Measurements from ENCODE around the gene CORO2B. TPM values are rescaled to one million over a fixed set of nuclear protein-coding genes. Genes with fewer than 3 reads are reported as not detected.
A peak's percentile ranks its signal among the peaks of the same experiment; 100 is the strongest.

CORO2B gene
- total RNA-seq, 2 donors from 2014 or later = 0.07 TPM; not detected in 1

GRCh38 chr15:68584756-68585573, 6.2 kb downstream of the CORO2B start:
- no peak overlapping the region for H3K27ac Mint-ChIP-seq
- DNase-seq (no peak), ATAC-seq (replicated peaks in 1 of 2) (no peak)
- H3K9me3 Mint-ChIP-seq = no peaks in the 10 kb centered on the region
- peaks cover 16% of the 10 kb centered on the region for H3K4me1 Mint-ChIP-seq (ENCODE audit: low read depth)
- no peaks in the 10 kb centered on the region for H3K36me3 Mint-ChIP-seq (ENCODE audit: insufficient read depth in 2 of 2)
- H3K27me3 Mint-ChIP-seq (ENCODE audit: low read depth) = peaks cover 17% of the 10 kb centered on the region
- H3K4me3 Mint-ChIP-seq = no peak overlapping the region

GRCh38 chr15:68585574-68586273, 6.9 kb downstream of the CORO2B start:
- H3K27ac Mint-ChIP-seq = no peak overlapping the region
- peaks cover 9% of the 10 kb centered on the region for H3K27me3 Mint-ChIP-seq (ENCODE audit: low read depth)
- H3K36me3 Mint-ChIP-seq (ENCODE audit: insufficient read depth in 2 of 2) = no peaks in the 10 kb centered on the region
- H3K4me3 Mint-ChIP-seq = no peak overlapping the region
- no peak for ATAC-seq (replicated peaks in 1 of 2)
- DNase-seq = no peak
- peaks cover 16% of the 10 kb centered on the region for H3K4me1 Mint-ChIP-seq (ENCODE audit: low read depth)
- no peaks in the 10 kb centered on the region for H3K9me3 Mint-ChIP-seq

- Mint-ChIP-seq H3K4me1 (ENCODE audit: low read depth) (peaks cover 16% of the 10 kb centered on the region), H3K9me3 (no peaks in the 10 kb centered on the region), H3K36me3 (ENCODE audit: insufficient read depth in 2 of 2) (no peaks in the 10 kb centered on the region), H3K27ac (no peak overlapping the region), H3K4me3 (no peak overlapping the region), H3K27me3 (ENCODE audit: low read depth) (peaks cover 11% of the 10 kb centered on the region)
- ATAC-seq (replicated peaks in 1 of 2) (peak; percentile 22 to 67), DNase-seq (no peak)
Measured at GRCh38 chr15:68586274-68586961, 7.6 kb downstream of the CORO2B start.

DNA sequence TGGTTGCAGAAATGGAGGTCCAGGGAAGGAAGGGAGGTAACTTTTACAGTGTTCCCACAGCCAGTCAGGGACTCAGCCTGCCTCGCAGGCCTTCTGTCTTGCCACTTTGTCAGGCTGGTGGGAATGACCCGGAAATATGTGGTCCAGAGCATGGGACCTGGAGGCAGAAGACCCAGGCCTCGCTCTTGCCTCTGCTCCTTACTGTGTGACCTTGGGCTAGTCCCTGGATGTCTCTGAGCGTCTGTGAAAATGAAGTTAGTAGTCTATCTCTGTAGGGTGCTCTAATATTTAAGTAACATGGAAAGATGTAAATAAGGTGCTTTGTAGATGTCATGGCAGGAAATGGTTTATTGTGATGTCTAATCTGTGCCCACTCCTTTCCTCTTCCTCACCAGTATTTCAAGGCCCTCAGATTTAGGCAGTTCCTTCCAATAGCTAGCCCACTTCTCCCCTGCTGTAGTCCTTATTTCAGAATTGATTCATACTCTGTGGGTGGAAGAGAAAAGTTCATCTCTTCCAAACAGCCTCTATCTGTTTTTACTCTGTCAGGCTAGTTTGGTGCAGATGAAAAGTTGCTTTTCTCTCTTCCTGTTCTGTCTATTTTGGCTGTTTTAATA, 9.1 kb downstream of the CORO2B start:
- DNase-seq = no peak
- Mint-ChIP-seq H3K27me3 (ENCODE audit: low read depth) (peaks cover 13% of the 10 kb centered on the region), H3K27ac (no peak overlapping the region), H3K9me3 (no peaks in the 10 kb centered on the region), H3K4me1 (ENCODE audit: low read depth) (peaks cover 16% of the 10 kb centered on the region), H3K36me3 (ENCODE audit: insufficient read depth in 2 of 2) (no peaks in the 10 kb centered on the region), H3K4me3 (peak overlapping the region in 1 of 2 donors; percentile 29)
- ATAC-seq (replicated peaks in 1 of 2) = peak; percentile 50 to 59

- no peak for DNase-seq
- Mint-ChIP-seq H3K27ac (no peak overlapping the region), H3K9me3 (no peaks in the 10 kb centered on the region), H3K27me3 (ENCODE audit: low read depth) (peaks cover 23% of the 10 kb centered on the region), H3K4me3 (no peak overlapping the region), H3K4me1 (ENCODE audit: low read depth) (peaks cover 16% of the 10 kb centered on the region), H3K36me3 (ENCODE audit: insufficient read depth in 2 of 2) (no peaks in the 10 kb centered on the region)
- ATAC-seq (replicated peaks in 1 of 2) = no peak
Measured at GRCh38 chr15:68589053-68589452, 10.3 kb downstream of the CORO2B start.

- Mint-ChIP-seq H3K27ac (no peak overlapping the region), H3K27me3 (ENCODE audit: low read depth) (peaks cover 23% of the 10 kb centered on the region), H3K9me3 (no peaks in the 10 kb centered on the region), H3K4me3 (no peak overlapping the region), H3K36me3 (ENCODE audit: insufficient read depth in 2 of 2) (no peaks in the 10 kb centered on the region), H3K4me1 (ENCODE audit: low read depth) (peaks cover 16% of the 10 kb centered on the region)
- DNase-seq = no peak
- ATAC-seq (replicated peaks in 1 of 2) = no peak
Measured at GRCh38 chr15:68589783-68590710, 11.3 kb downstream of the CORO2B start.

DNA sequence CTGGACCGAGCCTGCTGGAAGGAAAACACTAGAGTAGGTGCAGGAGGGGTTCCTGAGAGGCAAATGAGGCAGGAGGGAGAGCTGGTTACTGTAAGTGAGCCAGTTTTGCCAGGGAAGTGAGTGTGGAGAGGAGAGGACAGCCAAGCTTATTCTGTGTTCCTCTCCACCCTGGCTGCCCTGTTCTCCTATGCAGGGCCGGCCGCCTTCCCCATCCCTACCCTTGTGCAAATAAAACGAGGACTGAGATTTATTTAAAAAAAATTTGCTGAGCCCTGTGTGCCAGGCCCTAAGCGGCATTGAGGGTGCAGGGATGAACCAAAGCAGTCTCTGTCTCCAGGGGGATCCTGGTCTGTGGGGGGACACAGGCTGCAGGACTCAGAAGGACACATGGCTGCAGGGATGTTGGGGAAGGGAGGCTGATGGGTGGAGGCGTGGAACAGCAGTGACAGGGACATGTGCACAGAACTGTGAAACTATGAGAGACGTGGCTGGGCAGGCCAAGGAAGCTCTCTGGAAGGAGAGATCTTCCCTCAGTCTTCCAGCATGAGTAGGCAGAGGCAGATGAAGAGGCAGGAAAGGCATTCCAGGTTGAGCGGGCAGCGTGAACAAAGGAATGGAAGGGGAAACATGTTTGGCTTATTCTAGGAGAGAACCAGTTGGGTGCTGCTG, 12.1 kb downstream of the CORO2B start:
- H3K9me3 Mint-ChIP-seq = no peaks in the 10 kb centered on the region
- ATAC-seq (replicated peaks in 1 of 2) (no peak), DNase-seq (no peak)
- H3K27ac Mint-ChIP-seq = no peak overlapping the region
- no peak overlapping the region for H3K4me3 Mint-ChIP-seq
- H3K4me1 Mint-ChIP-seq (ENCODE audit: low read depth) = peaks cover 16% of the 10 kb centered on the region
- H3K36me3 Mint-ChIP-seq (ENCODE audit: insufficient read depth in 2 of 2) = no peaks in the 10 kb centered on the region
- H3K27me3 Mint-ChIP-seq (ENCODE audit: low read depth) = peaks cover 23% of the 10 kb centered on the region

DNA sequence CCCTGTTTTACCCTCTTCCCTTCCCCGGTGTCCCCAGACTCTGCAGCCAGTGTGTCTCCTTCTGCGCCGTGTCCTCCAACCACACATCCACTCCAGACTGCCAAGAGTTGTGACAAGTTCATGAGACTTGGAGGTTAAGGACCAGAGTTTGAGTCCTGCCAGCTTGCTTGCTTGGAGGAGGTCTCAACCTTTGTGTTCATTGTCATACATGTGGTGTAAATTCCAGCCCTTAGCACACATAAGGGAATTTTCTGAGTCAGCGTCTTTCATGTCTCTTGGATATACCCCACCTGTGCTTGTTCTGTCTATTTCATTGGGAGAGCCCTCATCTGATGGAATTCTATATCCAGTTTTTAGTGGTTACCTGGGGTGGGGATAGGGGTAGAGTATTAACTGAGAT, 13.3 kb downstream of the CORO2B start:
- Mint-ChIP-seq H3K27ac (no peak overlapping the region), H3K4me3 (no peak overlapping the region), H3K27me3 (ENCODE audit: low read depth) (peaks cover 23% of the 10 kb centered on the region), H3K36me3 (ENCODE audit: insufficient read depth in 2 of 2) (no peaks in the 10 kb centered on the region), H3K4me1 (ENCODE audit: low read depth) (peaks cover 10% of the 10 kb centered on the region), H3K9me3 (no peaks in the 10 kb centered on the region)
- DNase-seq (no peak), ATAC-seq (replicated peaks in 1 of 2) (no peak)

DNA sequence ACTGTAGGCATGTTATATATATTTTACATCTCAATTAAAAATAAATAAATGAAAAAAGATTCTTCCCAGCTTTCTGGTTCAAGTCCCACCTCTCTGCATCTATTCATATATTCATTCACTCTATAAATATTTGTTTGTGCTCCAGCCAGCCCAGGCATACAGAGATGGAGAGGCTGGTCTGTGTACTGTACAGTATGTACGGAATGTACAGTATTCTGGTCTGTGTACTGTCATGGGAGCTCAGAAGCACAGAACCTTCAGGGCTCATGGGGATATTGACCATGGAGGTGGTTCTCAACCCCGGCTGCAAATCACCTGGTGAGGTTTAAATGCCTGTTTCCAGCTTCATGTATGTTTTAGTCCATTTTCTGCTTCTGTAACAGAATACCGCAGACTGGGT, 13.8 kb downstream of the CORO2B start:
- no peaks in the 10 kb centered on the region for H3K36me3 Mint-ChIP-seq (ENCODE audit: insufficient read depth in 2 of 2)
- no peak overlapping the region for H3K27ac Mint-ChIP-seq
- peaks cover 10% of the 10 kb centered on the region for H3K4me1 Mint-ChIP-seq (ENCODE audit: low read depth)
- H3K9me3 Mint-ChIP-seq = no peaks in the 10 kb centered on the region
- no peak overlapping the region for H3K4me3 Mint-ChIP-seq
- peaks cover 23% of the 10 kb centered on the region for H3K27me3 Mint-ChIP-seq (ENCODE audit: low read depth)
- ATAC-seq (replicated peaks in 1 of 2) (no peak), DNase-seq (no peak)

DNA sequence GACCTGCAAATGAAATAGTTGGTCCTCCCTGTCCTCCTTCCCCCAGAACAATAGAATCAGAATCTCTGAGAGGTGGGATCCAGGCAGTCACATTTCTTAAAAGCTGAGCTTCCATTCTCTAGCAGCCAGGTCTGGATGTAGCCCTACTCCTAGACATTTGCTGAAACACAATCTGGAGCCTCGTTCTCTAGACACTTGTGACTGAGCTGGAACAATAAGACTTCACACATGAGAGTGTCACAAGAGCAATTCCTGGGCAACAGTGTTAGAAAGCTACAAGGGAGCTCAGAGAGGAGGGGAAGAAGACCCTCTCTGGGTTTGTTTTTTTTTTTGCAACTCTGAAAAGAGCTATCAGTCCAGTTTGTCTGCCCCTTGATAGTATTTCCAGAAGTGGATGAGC, 14.5 kb downstream of the CORO2B start:
- H3K27ac Mint-ChIP-seq = no peak overlapping the region
- no peaks in the 10 kb centered on the region for H3K36me3 Mint-ChIP-seq (ENCODE audit: insufficient read depth in 2 of 2)
- DNase-seq (no peak), ATAC-seq (replicated peaks in 1 of 2) (no peak)
- no peaks in the 10 kb centered on the region for H3K9me3 Mint-ChIP-seq
- no peak overlapping the region for H3K4me3 Mint-ChIP-seq
- H3K27me3 Mint-ChIP-seq (ENCODE audit: low read depth) = peaks cover 23% of the 10 kb centered on the region
- H3K4me1 Mint-ChIP-seq (ENCODE audit: low read depth) = peaks cover 3% of the 10 kb centered on the region

DNA sequence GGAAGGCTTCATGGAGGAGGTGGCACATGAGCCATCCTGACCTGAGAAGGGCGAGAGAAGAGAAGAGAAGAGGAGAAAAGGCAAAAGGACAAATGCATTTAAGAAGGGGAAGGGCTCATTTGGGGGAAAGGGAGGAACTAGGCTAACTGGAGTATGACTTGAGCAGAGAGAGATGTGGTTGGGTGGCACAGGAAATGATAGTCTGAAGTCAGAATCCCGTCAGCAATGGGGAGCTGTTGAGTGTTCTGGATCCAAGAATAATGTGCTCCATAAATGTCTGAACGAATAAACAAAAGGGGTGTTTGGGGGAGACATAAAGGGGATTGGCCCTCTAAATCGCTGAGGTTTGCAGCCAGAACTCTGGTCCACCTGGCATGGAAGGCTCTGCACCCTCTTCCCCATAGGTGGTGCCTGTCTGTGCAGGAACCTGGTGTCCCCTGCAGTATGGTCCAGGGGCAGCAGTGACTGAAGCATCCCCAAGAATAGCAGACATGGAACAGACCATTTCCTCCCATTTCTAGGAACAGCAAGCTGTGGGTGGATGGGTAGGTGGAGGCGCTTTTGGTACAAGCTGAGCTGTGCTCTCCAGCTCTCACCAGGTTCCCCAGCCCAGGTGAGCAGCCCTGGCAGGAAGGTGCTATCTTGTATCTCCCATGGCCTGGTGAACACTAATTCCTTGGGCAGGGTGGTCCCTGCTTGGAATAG, 15.2 kb downstream of the CORO2B start:
- Mint-ChIP-seq H3K4me3 (no peak overlapping the region), H3K9me3 (no peaks in the 10 kb centered on the region), H3K27me3 (ENCODE audit: low read depth) (peaks cover 23% of the 10 kb centered on the region), H3K36me3 (ENCODE audit: insufficient read depth in 2 of 2) (no peaks in the 10 kb centered on the region), H3K27ac (no peak overlapping the region), H3K4me1 (ENCODE audit: low read depth) (no peaks in the 10 kb centered on the region)
- DNase-seq (no peak), ATAC-seq (replicated peaks in 1 of 2) (no peak)

All from activated T-cell treated with anti-CD3 and anti-CD28 coated beads, Interleukin-2, amount 50 U/mL, for 72 hours (primary cell).